ENCODE measurements around the gene UBE3D. TPM values are rescaled to one million over a fixed set of nuclear protein-coding genes. Genes with fewer than 3 reads are reported as not detected.

The UBE3D gene
- total RNA-seq, 1 experiment from 2014 or later, result 10.7 TPM

DNA sequence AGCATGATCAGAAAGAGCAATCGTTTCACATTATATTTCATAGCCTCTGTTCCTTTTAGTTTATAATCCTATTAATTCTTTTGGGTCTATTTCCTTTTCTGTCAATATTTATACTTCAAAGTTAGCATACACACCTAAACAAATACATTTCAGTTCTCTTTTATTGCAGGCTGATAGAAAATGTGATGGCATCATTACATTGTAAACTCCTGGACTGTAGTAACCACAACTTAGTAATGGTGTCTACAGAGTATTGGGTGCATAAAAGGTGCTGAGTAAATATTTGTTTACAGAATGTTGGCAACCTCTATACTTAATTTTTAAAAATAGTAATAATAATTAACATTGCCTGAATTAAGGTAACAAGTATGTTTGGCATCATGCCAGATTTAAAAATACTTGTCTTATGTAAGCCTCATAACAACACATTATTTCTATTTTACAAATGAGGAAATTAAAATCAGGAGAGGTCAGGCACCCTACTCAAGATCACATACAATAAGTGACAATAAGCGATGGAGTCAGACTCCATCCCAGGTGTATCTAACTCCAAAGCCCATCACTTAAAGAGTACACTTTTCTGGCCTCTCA lies 195.0 kb downstream of the UBE3D start:
- H2BK20ac ChIP-seq (ENCODE audit: low read depth, low read length, poor library complexity, severe bottlenecking), result no peak overlapping the region
- H3K79me1 ChIP-seq (ENCODE audit: insufficient read depth, low read depth, low read length, poor library complexity, severe bottlenecking), result no peaks in the 10 kb centered on the region
- no CpG with 5 or more reads among the region's 2 CpGs for WGBS (ENCODE audit: extremely low coverage, insufficient read length, low lambda C conversion rate)
- H3K4ac ChIP-seq (ENCODE audit: low read depth, low read length), result no peak overlapping the region
- H4K91ac ChIP-seq (ENCODE audit: insufficient read length, low read depth, low read length), result no peak overlapping the region
- Mint-ChIP-seq H3K27ac (no peak overlapping the region), H3K27me3 (ENCODE audit: low read depth) (no peaks in the 10 kb centered on the region), H3K4me1 (peaks cover 0 to 4% of the 10 kb centered on the region in 2 experiments; a peak in 3 of 4 replicates), H3K4me3 (no peak overlapping the region), H3K36me3 (ENCODE audit: insufficient read depth in 1 of 3, low read depth in 3 of 3) (no peaks in the 10 kb centered on the region; a peak in 1 of 7 replicates), H3K9me3 (no peaks in the 10 kb centered on the region)
- H3K27me3 ChIP-seq (ENCODE audit: insufficient read depth, low read length), result no peaks in the 10 kb centered on the region
- H3K14ac ChIP-seq (ENCODE audit: insufficient read depth, low read length), result no peak overlapping the region
- H3K79me2 ChIP-seq (ENCODE audit: insufficient read depth, low read length), result no peaks in the 10 kb centered on the region
- H3T11ph ChIP-seq (ENCODE audit: low read length), result no peak overlapping the region
- H4K8ac ChIP-seq (replicated peaks; ENCODE audit: insufficient read length, low read depth, low read length), result no peak overlapping the region
- no peaks in the 10 kb centered on the region for H3K9me3 ChIP-seq (ENCODE audit: control insufficient read depth, low read depth, low read length)
- DNase-seq, result no peak
- no peaks in the 10 kb centered on the region for H4K20me1 ChIP-seq (ENCODE audit: control insufficient read depth, insufficient read depth, insufficient read length)
- no peak overlapping the region for H2AFZ ChIP-seq (ENCODE audit: low read length)
- no peak overlapping the region for H4K5ac ChIP-seq (ENCODE audit: insufficient read length, low read depth, low read length)
- no peak overlapping the region for H2BK5ac ChIP-seq (ENCODE audit: insufficient read length, low read length)
- no peak overlapping the region for H3K4me2 ChIP-seq (ENCODE audit: insufficient read depth, insufficient read length, low read length)
- H3K23me2 ChIP-seq (ENCODE audit: insufficient read length, low read depth, low read length, poor library complexity, severe bottlenecking), result no peaks in the 10 kb centered on the region
- no peaks in the 10 kb centered on the region for H3K4me1 ChIP-seq (ENCODE audit: insufficient read depth, low read length)
- H2BK120ac ChIP-seq (ENCODE audit: low read depth, low read length, poor library complexity, severe bottlenecking), result no peak overlapping the region
- no peak overlapping the region for H2AK5ac ChIP-seq (ENCODE audit: insufficient read length, low read length)
- no peak overlapping the region for H3K18ac ChIP-seq (ENCODE audit: insufficient read length, low read depth, low read length)
- no peak overlapping the region for H3K27ac ChIP-seq (ENCODE audit: insufficient read length, low read depth, low read length)
- H3K9ac ChIP-seq (ENCODE audit: extremely low read depth, insufficient read length, low read length), result no peak overlapping the region
- H2BK12ac ChIP-seq (ENCODE audit: insufficient read length, low read depth, low read length), result no peak overlapping the region
- no peak overlapping the region for H2BK15ac ChIP-seq (ENCODE audit: low read depth, low read length)
- H3K56ac ChIP-seq (ENCODE audit: insufficient read length, low read depth, low read length), result no peak overlapping the region
- H3K23ac ChIP-seq (ENCODE audit: insufficient read length, low read depth, low read length), result no peak overlapping the region
- TF ChIP-seq, protein P1, sequence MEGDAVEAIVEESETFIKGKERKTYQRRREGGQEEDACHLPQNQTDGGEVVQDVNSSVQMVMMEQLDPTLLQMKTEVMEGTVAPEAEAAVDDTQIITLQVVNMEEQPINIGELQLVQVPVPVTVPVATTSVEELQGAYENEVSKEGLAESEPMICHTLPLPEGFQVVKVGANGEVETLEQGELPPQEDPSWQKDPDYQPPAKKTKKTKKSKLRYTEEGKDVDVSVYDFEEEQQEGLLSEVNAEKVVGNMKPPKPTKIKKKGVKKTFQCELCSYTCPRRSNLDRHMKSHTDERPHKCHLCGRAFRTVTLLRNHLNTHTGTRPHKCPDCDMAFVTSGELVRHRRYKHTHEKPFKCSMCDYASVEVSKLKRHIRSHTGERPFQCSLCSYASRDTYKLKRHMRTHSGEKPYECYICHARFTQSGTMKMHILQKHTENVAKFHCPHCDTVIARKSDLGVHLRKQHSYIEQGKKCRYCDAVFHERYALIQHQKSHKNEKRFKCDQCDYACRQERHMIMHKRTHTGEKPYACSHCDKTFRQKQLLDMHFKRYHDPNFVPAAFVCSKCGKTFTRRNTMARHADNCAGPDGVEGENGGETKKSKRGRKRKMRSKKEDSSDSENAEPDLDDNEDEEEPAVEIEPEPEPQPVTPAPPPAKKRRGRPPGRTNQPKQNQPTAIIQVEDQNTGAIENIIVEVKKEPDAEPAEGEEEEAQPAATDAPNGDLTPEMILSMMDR (conservative IDR thresholded peaks at IDR 0.05), result no peak

Measured in H9 (cell line).